Right atrium auricular region (tissue), 2 donors: ENCODE data around the gene USP4. TPM values are rescaled to one million over a fixed set of nuclear protein-coding genes. Genes with fewer than 3 reads are reported as not detected.
A peak's percentile ranks its signal among the peaks of the same experiment; 100 is the strongest.

Experiments used
- DNase-seq: peaks from one replicate; pipeline ENCODE4 v3.0.0-alpha.2; 2019; ENCODE audit warnings: low spot score
- H3K27ac ChIP-seq, 2 donors: fragments of 200-600 bp; sonication (generic); 1 replicate in 1 of 2; 2 replicates in 1 of 2; pipeline ENCODE4 v1.5.1; 2016 to 2019
- H3K27me3 ChIP-seq, 2 donors: fragments of 200-600 bp; sonication (generic); one replicate each; pipeline versions ENCODE4 v1.5.1 to v1.6.0; 2017 to 2019
- H3K36me3 ChIP-seq: fragments of 200-600 bp; sonication (generic); one replicate; pipeline ENCODE4 v1.5.1; 2016
- H3K4me1 ChIP-seq, 2 donors: fragments of 200-600 bp; sonication (generic); one replicate each; pipeline versions ENCODE4 v1.5.1 to v1.6.0; 2017 to 2019
- H3K4me3 ChIP-seq, 2 donors: fragments of 200-600 bp; sonication (generic); 1 replicate in 1 of 2; 2 replicates in 1 of 2; pipeline ENCODE4 v1.5.1; 2017 to 2019; ENCODE audit warnings: mild to moderate bottlenecking in 1 of 2, moderate library complexity in 1 of 2
- H3K9me3 ChIP-seq, 2 donors: fragments of 200-600 bp; sonication (generic); one replicate each; pipeline ENCODE4 v1.5.1; 2019
- total RNA-seq, 2 donors: library from RNA; depleted of rRNA; stranded (reverse); fragments of >200 nt; gene quantifications; one replicate each; pipeline ENCODE4 v1.1.0, GENCODE V29; 2016
- TF ChIP-seq, protein P1 (sequence below), 2 donors: fragments of 200-600 bp; sonication (generic); IDR thresholded peaks; one replicate each; pipeline ENCODE4 v1.5.1; 2019; ENCODE audit warnings: antibody characterized with exemption in 2 of 2

Gene USP4, protein sequence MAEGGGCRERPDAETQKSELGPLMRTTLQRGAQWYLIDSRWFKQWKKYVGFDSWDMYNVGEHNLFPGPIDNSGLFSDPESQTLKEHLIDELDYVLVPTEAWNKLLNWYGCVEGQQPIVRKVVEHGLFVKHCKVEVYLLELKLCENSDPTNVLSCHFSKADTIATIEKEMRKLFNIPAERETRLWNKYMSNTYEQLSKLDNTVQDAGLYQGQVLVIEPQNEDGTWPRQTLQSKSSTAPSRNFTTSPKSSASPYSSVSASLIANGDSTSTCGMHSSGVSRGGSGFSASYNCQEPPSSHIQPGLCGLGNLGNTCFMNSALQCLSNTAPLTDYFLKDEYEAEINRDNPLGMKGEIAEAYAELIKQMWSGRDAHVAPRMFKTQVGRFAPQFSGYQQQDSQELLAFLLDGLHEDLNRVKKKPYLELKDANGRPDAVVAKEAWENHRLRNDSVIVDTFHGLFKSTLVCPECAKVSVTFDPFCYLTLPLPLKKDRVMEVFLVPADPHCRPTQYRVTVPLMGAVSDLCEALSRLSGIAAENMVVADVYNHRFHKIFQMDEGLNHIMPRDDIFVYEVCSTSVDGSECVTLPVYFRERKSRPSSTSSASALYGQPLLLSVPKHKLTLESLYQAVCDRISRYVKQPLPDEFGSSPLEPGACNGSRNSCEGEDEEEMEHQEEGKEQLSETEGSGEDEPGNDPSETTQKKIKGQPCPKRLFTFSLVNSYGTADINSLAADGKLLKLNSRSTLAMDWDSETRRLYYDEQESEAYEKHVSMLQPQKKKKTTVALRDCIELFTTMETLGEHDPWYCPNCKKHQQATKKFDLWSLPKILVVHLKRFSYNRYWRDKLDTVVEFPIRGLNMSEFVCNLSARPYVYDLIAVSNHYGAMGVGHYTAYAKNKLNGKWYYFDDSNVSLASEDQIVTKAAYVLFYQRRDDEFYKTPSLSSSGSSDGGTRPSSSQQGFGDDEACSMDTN
- total RNA-seq: 10 to 100 TPM in 1 of 2 donors, 1 to 10 TPM in 1; 9.8 to 13.5 TPM

DNA sequence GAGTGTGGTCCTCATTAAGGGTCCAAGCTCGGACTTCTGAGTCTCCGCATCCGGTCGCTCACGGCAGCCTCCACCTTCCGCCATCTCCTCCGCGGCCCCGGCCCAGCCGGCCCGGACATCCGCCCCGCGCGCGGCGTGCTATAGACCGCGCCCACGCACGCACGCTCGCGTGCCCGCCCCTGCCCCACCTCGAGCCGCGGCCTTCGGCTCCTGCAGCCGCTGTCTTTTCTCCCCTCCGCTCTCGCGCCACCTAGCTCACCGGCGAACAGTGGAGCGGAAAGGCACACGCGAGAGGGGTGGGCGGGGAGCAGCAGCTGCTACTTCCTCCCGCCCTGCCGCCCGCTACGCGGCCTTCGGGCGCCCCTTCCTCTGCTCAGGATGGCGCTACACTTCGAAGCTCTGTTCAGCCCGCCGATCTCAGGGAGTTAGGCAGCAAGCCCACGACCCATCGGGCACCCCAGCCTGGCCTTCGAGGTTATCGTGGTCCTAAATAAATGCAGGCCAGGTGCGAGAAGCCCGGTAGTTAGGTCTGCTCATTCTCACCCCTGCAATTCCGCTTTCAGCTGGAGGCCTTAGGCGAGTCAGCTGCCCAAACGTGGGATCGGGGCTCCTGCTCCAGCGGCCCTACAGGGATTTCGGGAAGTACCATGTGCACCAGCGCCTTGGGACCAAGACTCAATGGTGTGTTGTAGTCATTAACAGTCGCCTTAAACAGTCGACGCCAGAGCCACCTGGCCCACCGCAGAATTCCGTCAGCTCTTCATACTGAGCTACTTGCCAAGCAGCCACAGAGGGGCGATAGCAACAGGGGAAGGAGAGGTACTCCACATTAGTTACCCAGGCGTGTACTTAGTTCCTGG lies at the start of gene USP4:
TSS of gene USP4 (minus strand) at position 113 of the 860 bp plus-strand sequence. CDS start at position 84, 29 bp downstream.
- Histone ChIP-seq H3K36me3 (peaks cover 4% of the 10 kb centered on the region), H3K27me3 (no peaks in the 10 kb centered on the region), H3K4me3 (peak within 1 kb of the TSS; percentile 59 to 80), H3K27ac (peak within 1 kb of the TSS; percentile 90 to 92), H3K4me1 (peaks cover 0 to 26% of the 10 kb centered on the region in 2 donors), H3K9me3 (no peaks in the 10 kb centered on the region)
- TF ChIP-seq, protein P1, sequence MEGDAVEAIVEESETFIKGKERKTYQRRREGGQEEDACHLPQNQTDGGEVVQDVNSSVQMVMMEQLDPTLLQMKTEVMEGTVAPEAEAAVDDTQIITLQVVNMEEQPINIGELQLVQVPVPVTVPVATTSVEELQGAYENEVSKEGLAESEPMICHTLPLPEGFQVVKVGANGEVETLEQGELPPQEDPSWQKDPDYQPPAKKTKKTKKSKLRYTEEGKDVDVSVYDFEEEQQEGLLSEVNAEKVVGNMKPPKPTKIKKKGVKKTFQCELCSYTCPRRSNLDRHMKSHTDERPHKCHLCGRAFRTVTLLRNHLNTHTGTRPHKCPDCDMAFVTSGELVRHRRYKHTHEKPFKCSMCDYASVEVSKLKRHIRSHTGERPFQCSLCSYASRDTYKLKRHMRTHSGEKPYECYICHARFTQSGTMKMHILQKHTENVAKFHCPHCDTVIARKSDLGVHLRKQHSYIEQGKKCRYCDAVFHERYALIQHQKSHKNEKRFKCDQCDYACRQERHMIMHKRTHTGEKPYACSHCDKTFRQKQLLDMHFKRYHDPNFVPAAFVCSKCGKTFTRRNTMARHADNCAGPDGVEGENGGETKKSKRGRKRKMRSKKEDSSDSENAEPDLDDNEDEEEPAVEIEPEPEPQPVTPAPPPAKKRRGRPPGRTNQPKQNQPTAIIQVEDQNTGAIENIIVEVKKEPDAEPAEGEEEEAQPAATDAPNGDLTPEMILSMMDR (IDR thresholded peaks at IDR 0.05): peak; percentile 32 to 60
- peak; percentile 88 for DNase-seq

DNA sequence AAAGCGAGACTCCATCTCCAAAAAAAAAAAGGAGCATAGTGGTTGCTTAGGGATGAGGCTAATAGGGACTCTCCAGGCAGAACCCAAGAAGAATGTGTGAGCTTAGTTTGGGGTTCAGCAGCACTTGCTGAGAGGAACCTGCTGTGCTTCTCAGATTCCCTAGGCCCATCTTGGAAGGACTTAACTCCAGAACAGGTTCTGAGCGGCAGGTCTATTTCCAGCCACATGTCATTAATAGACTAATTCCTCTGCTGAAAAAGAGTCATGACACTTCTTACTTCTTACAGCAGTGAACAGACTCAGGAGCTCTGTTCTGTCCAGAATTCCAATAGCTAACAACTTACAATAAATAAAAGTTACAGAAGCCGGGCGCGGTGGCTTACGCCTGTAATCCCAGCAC lies 49.4 kb upstream of the USP4 start:
- Histone ChIP-seq H3K4me1 (peaks cover 0 to 42% of the 10 kb centered on the region in 2 donors), H3K27me3 (no peaks in the 10 kb centered on the region), H3K4me3 (no peak overlapping the region), H3K9me3 (no peaks in the 10 kb centered on the region), H3K36me3 (no peaks in the 10 kb centered on the region), H3K27ac (no peak overlapping the region)
- DNase-seq: no peak
- TF ChIP-seq, protein P1 (IDR thresholded peaks at IDR 0.05): no peak

DNA sequence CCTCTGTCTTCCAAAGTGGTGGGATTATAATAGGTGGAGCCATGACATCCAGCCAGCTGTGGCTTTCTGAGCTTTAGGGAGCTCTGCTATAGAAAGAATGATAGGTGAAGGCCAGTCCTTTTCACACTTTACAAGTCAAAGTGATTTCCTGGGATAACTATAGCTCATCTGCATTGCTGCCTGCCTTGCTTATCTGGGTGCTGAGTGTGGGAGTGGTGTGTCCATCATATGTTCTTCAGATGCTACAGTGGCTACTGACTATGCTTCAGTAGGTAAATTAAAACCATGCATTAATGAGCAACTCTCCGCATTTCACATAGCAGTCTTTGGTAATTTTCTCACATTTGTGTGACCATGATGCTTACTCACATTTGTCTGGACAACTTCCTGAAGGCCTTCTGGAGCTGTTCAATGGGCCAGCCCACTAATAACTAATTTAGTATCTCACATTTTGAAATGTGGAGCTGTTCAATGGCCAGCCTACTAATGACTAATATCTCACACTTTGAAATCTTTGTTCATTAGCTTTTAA lies 48.5 kb upstream of the USP4 start:
- Histone ChIP-seq H3K4me1 (peaks cover 0 to 49% of the 10 kb centered on the region in 2 donors), H3K36me3 (no peaks in the 10 kb centered on the region), H3K4me3 (no peak overlapping the region), H3K27ac (no peak overlapping the region), H3K27me3 (no peaks in the 10 kb centered on the region), H3K9me3 (no peaks in the 10 kb centered on the region)
- TF ChIP-seq, protein P1 (IDR thresholded peaks at IDR 0.05): no peak
- DNase-seq: no peak

DNA sequence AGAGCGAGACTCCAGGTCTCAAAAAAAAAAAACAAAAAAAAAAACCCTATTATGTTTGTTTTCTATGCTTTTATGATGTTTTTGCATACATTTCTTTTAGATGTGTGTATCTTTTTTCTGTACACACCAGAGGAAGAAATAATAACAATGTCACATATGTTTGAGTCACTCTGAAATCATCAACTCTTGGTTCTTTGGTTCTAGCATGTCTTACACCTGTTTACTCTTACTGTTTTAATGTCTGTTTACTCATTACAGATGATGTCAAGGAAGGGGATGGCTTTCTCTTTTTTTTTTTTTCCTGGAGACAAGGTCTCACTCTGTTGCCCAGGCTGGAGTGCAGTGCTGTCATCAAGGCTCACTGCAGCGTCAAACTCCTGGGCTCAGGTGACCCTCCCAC lies 47.9 kb upstream of the USP4 start:
- Histone ChIP-seq H3K9me3 (no peaks in the 10 kb centered on the region), H3K4me3 (no peak overlapping the region), H3K36me3 (no peaks in the 10 kb centered on the region), H3K4me1 (peaks cover 0 to 43% of the 10 kb centered on the region in 2 donors), H3K27ac (no peak overlapping the region), H3K27me3 (no peaks in the 10 kb centered on the region)
- TF ChIP-seq, protein P1 (IDR thresholded peaks at IDR 0.05): no peak
- no peak for DNase-seq
